ENCODE data around the gene XYLB. TPM values are rescaled to one million over a fixed set of nuclear protein-coding genes. Genes with fewer than 3 reads are reported as not detected.

Gene XYLB
- total and polyA plus RNA-seq, 9 donors = 1.4 to 7.0 (median 3.8) TPM

DNA sequence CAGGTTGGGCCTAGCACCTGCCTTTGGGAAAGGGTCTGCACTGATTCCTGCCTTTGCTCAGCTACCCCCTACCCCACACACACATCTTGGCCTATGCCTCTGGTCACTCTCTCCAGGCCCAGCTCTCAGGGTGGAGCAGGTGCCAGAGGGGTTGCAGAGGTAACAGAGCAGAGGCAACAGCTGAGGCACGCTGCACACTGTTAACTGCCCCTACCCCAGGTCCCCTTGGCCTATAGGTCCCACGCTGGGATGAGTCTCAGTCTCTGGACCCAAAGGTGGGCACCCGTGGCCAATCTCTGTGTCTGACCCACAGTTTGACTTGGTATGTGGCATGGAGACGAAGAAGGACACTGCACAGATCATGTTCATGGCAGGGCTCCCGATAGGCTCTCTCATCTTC lies 39.6 kb upstream of the XYLB start:
- TF ChIP-seq EP300 (IDR thresholded peaks at IDR 0.05) (no peak), POLR2A (IDR thresholded peaks at IDR 0.05) (no peak)
- TF ChIP-seq, protein P1, sequence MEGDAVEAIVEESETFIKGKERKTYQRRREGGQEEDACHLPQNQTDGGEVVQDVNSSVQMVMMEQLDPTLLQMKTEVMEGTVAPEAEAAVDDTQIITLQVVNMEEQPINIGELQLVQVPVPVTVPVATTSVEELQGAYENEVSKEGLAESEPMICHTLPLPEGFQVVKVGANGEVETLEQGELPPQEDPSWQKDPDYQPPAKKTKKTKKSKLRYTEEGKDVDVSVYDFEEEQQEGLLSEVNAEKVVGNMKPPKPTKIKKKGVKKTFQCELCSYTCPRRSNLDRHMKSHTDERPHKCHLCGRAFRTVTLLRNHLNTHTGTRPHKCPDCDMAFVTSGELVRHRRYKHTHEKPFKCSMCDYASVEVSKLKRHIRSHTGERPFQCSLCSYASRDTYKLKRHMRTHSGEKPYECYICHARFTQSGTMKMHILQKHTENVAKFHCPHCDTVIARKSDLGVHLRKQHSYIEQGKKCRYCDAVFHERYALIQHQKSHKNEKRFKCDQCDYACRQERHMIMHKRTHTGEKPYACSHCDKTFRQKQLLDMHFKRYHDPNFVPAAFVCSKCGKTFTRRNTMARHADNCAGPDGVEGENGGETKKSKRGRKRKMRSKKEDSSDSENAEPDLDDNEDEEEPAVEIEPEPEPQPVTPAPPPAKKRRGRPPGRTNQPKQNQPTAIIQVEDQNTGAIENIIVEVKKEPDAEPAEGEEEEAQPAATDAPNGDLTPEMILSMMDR (IDR thresholded peaks at IDR 0.05) = no peak
- intact Hi-C loops (cut with DNase I) = no loop called here
- Histone ChIP-seq H3K4me3 (no peak overlapping the region), H3K36me3 (no peaks in the 10 kb centered on the region), H3K27me3 (no peaks in the 10 kb centered on the region), H3K4me1 (ENCODE audit: insufficient read depth) (no peaks in the 10 kb centered on the region), H3K9me3 (no peaks in the 10 kb centered on the region), H3K27ac (no peak overlapping the region)
- WGBS, 3 donors = 90 to 93% (median 92%) methylated on average over 5 of the region's 5 CpGs
- no peak for DNase-seq

DNA sequence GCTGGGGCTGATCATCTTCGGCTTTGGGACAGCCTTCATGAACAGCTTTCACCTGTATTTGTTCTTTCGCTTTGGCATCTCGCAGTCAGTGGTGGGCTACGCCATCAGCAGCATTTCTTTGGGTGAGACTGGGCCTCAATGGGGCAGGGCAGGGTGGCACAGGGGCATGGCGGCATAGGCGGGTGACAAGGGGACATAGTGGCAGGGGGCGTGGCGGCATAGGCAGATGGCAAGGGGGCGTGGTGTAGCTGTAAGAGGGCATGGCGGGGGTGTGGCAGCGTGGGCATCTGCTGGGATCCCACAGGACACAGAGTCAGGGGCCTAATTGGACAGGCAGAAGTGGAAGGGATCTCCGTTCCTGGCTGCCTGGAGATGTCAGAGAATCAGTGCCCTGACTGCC lies 39.0 kb upstream of the XYLB start:
- Histone ChIP-seq H3K27me3 (no peaks in the 10 kb centered on the region), H3K36me3 (no peaks in the 10 kb centered on the region), H3K4me3 (no peak overlapping the region), H3K4me1 (ENCODE audit: insufficient read depth) (no peaks in the 10 kb centered on the region), H3K9me3 (no peaks in the 10 kb centered on the region), H3K27ac (no peak overlapping the region)
- DNase-seq = no peak
- intact Hi-C loops (cut with DNase I) = no loop called here
- WGBS, 3 donors = 90 to 93% (median 91%) methylated on average over 12 of the region's 12 CpGs
- TF ChIP-seq, protein P1 (IDR thresholded peaks at IDR 0.05) = no peak
- TF ChIP-seq POLR2A (IDR thresholded peaks at IDR 0.05) (no peak), EP300 (IDR thresholded peaks at IDR 0.05) (no peak)

DNA sequence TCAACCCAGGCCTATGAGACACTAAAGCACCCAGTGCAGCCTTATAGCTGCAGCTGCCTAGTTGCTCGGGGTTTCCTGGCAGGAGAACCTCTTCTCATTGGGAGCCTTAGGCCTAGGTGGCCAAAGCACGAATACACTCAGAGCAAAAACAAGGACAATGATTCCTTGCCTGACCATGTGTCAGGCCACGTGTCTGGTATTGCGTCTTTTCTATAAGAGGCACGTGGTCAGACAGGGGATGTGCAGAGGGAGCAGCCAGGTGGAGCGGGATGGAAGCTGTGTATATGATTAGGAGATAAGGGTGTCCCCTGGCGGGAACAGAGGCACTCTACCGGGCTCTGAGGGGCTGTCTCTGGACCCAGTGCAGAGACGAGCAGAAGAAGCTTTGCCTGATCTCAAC lies 38.1 kb upstream of the XYLB start:
- intact Hi-C loops (cut with DNase I) = no loop called here
- no peak for DNase-seq
- H3K27me3 ChIP-seq = no peaks in the 10 kb centered on the region

DNA sequence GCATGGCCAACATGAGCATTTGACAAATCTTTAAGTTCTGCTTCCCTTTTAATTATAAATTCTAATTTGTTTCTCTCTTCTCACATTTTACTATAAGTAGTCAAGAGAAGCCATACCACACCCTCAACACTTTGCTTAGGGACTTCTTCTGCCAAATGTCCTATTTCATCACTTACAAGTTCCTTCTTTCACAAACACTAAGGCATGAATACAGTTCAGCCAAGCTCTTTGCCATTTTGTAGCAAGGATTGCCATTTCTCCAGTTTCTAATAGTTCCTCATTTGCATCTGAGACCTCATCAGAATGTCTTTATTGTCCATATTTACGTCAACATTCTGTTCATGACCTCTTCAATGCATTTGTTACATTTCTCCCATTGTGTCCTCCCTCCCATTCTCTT lies 35.1 kb upstream of the XYLB start:
- H3K27ac ChIP-seq = no peak overlapping the region
- intact Hi-C loops (cut with DNase I) = no loop called here
- WGBS, 3 donors = 85 to 90% (median 88%) methylated on average over 1 of the region's 1 CpG

More for the DNA sequence above, 38.1 kb upstream of the XYLB start:
- Histone ChIP-seq H3K4me3 (no peak overlapping the region), H3K9me3 (no peaks in the 10 kb centered on the region), H3K4me1 (ENCODE audit: insufficient read depth) (no peaks in the 10 kb centered on the region), H3K27ac (no peak overlapping the region), H3K36me3 (no peaks in the 10 kb centered on the region)
- TF ChIP-seq POLR2A (IDR thresholded peaks at IDR 0.05) (no peak), EP300 (IDR thresholded peaks at IDR 0.05) (no peak)
- TF ChIP-seq, protein P1 (IDR thresholded peaks at IDR 0.05) = no peak
- WGBS, 3 donors = 82 to 92% (median 84%) methylated on average over 9 of the region's 9 CpGs

More for the DNA sequence above, 35.1 kb upstream of the XYLB start:
- TF ChIP-seq, protein P1 (IDR thresholded peaks at IDR 0.05) = no peak
- Histone ChIP-seq H3K4me1 (ENCODE audit: insufficient read depth) (no peaks in the 10 kb centered on the region), H3K36me3 (no peaks in the 10 kb centered on the region), H3K27me3 (no peaks in the 10 kb centered on the region), H3K9me3 (no peaks in the 10 kb centered on the region), H3K4me3 (no peak overlapping the region)
- DNase-seq = no peak

All from ovary (tissue), 9 donors.